G401.6 (cell line): Measurements from ENCODE around the gene LFNG.

Source experiments
- FAIRE-seq: peaks from 2 replicates; lab custom pipeline; 2012; peaks lifted over from hg19 to GRCh38; lab: Jason Lieb, UNC

The LFNG gene

DNA sequence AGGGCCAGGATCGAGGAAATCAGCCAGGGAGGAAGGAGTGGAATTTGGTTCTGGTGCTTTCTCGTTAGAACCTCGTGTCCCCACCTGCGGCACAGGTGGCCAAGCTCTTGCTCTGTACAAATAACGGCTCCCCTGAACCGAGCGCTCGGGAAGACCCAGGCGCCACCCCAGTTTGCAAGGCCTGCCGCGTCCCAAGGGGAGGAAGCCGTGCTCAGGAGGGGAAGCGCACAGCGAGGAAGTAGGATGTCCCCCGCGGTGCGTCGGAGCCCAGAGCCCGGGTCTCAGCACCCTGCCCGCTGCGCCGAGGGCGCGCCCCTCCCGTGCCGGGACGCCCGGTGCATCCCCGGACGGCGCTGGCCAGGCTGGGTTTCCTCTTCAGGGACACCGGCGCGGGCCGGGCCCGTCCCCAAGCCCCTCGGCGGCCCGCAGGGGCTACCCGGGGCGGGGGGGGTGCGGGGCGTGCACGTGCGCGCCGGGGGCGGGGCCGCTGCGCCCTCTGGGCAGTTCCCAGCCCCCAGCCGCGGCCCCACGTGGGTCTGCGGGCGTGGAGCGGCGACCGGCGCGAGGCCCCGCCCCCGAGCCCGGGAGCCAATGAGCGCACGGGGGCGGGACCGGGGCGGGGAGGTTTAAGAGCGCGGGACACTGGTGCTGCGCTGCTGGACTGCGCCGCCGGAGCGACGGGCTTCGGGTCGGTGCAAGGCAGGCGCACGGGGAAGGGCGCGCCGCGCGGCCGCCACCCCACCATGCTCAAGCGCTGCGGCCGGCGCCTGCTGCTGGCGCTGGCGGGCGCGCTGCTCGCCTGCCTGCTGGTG is at the start of gene LFNG:
Gene LFNG (plus strand): TSS at position 656 of the 812 bp plus-strand sequence. CDS start 88 bp downstream, at position 744.
- no peak for FAIRE-seq

- FAIRE-seq: no peak
These were observed 49.2 kb upstream of the LFNG start for GRCh38 chr7:2470204-2471021.

- no peak for FAIRE-seq
These were observed 48.6 kb upstream of the LFNG start for GRCh38 chr7:2471022-2471329.

DNA sequence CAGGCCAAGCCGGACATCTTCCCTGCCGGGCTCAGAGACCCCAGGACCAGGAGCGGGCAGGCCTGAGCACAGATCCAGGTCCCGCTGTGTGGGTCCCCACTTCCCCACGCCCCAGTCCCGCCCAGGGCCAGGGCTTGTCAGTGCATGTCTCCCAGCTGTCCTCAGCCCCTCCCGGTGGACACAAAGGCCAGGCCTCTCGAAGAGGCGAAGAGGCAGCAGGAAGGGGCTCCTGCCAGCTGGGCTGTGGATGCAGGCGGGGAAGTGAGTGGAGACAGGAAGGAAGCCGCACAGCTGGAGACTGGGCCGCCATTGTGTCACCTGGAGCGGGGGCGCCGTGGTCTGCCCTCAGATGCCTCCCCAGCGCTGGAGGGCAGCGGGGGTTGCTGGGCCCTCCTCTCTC is 48.2 kb upstream of the LFNG start:
- FAIRE-seq: no peak

DNA sequence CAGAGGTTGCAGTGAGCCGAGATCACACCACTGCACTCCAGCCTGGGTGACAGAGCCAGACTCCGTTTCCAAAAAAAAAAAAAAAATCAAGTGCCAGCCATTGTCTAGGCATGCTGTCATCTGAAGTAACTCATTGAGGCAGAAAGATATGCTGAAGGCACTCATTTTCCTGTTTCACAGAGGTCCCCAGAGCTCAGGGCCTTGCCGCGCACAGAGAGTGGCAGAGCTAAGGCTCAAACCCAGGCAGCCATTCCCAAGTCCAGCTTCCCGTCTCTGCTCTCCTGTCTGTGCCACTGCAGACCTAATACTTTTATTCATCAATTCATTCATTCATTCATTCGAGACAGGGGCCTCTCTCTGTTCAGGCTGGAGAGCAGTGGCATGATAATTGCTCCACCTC is 46.8 kb upstream of the LFNG start:
- no peak for FAIRE-seq

DNA sequence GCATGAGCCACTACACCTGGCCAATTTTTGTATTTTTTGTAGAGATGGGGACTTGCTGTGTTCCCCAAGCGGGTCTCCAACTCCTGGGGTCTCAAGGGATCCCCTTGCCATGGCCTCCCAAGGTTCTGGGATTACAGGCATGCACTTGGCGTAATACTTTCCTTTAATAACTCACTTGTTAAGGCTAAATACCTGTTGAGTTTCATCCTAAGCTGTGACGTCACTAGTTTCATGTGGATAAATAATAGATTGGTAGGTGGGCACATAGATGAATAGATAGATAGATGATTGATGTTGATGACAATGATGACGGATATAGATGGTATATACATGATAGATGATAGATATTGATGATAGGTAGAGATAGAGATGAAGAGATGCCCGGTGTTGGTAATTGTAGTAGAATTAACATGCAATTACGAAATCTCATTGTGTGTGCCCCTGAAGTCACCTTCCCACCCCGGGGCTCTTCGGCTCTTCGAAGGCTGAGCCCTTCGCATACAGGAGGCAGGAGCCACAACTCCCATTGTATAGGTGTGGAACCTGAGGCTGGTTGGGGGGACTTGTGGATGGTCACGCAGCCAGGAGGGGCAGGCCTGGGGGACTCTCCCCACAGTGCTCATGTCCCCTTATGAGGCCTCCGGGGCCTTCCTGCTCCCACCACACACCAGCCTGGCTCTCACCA is 45.9 kb upstream of the LFNG start:
- FAIRE-seq: no peak

- FAIRE-seq: no peak
These were observed 45.4 kb upstream of the LFNG start for GRCh38 chr7:2474224-2474623.

DNA sequence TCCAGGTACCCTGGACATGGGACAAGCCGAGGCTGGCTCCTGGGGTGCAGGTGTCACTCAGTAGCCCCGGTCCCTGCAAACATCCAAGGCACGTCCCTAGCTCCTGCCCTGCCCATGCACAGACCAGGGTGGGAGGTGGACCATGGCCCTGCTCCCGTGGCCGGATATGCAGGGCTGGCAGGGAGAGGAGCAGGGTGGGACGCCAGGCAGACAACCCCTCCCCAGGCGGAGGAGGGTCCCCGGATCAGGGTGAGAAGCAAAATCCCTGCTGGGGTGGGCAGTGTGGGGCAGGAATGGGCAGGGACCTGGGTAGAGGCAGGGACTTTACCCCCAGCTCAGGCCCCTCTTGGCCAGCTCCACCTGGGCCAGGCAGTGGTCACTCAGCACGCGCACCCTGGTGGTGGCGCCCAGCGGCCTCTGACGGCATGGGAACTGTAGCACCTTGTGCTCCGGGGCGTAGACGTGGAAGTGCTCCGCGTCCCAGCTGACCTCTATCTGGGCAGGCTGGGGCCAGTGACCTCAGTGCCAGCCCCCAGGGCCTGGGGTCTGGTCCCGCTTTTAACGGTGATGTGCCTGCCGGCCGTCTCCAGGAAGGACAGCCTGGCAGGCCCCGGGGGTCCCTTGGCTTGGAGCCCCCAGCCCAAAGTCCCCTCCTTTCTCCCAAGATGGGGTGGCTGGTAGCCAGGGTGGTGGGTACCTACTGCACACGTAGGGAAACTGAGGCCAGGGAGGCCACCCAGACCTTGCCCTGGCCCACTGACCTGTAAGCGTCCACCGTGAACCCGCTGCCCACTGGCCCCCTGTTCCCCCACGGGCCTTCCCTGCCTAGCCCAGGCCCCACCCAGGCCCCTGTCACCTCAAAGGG is 44.5 kb upstream of the LFNG start:
- no peak for FAIRE-seq

GRCh38 chr7:2475678-2476015 is 43.9 kb upstream of the LFNG start:
- FAIRE-seq: no peak

DNA sequence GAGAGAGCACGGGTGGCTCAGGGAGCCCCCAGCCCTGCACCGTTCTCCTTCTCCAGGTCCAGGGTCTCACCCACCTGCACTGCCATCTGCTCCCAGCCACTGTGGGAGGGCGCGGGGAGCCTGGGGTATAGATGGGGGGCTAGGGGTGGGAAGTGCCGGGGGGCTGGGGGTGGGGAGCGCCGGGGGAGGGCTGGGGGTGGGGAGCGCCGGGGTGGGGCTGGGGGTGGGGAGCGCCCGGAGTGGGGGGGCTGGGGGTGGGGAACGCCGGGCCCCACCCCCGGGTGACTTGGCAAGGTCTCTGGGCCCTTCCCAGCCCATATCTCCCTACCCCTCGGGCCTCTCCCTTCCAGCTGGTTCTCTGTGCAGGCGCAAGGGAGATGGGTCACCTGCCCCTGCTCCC is 43.3 kb upstream of the LFNG start, which contains the start of gene GRIFIN:
Gene GRIFIN (minus strand): TSS at position 101 of the 400 bp plus-strand sequence. CDS start 15 bp downstream, at position 86.
- FAIRE-seq: no peak

DNA sequence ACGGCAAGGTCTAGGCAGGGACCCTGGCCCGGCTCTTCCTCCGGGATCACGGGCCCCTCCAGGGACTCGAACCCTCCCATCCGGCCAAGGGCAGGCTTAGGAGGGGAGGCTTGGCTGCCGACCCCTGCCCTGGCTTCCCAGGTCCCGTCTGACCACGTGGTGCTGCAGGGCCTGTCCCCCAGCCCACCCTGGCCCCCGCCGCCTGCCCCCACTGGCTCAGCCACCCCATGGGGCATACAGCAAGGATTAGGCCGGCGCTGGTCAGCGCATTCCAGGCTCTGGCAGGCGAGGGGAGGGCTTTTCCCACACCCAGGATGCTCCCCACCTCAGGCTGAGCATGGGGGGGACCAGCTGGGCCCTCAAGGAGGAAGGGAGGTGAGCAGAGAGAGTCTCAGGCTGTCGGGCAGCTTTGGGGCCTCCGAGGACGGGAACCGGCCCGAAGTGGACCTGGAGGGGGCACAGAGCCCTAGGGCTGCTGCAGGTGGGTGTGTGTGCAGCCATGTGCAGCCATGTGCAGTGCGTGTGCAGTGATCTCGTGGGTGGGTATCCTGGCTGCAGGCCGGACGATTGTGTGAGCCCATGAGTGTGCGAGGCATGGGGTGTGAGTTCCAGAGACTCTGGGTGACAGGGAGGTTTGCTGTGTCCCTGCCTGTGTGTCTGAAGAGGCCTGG is 42.7 kb upstream of the LFNG start:
- no peak for FAIRE-seq

DNA sequence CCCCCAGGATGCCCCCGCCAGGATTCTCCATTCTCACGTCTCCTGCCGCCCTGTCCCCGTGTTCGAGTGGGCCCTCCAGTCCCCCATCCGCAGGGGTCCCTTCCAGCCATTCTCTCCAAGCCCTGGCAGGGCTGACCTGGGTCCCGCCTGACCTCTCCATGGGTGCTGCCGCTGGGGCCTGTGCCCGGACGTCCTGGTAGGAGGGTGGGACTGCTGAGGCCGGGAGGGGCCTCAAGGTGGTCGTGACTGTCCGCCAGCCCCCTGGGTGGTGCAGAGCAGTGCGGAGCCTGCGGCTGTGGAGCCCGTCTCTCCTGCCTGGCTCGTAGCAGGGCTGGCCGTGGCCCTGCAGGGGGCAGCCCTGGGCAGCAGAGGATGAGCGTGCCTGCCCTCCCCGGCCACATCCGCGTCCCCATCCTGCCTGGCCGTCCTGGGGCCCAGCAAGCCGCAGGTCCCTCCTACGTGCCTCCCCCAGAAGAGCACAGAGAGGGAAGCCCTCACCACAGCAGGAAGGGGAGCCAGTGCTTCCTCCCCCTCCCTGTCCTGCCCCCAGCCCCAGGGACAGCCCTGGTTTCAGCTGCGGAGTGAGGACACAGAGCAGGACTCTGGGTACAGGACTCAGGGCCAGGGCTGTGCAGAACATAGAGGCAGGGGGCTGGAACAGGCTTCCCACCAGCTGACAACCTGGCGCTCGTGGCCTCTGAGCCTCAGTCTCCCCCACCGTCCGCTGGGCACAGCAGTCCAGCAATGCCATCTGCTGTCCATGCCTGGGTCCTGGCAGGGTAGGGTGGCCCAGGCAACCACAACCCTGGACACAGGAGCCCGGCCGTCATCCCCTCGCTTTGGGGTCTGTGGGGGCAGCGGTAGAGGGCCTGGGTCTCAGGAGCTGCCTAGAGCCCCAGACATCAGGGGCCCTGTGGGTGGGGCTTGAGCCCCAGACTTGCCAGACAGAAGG is 41.9 kb upstream of the LFNG start:
- no peak for FAIRE-seq

GRCh38 chr7:2478399-2478785 is 41.2 kb upstream of the LFNG start:
- no peak for FAIRE-seq

DNA sequence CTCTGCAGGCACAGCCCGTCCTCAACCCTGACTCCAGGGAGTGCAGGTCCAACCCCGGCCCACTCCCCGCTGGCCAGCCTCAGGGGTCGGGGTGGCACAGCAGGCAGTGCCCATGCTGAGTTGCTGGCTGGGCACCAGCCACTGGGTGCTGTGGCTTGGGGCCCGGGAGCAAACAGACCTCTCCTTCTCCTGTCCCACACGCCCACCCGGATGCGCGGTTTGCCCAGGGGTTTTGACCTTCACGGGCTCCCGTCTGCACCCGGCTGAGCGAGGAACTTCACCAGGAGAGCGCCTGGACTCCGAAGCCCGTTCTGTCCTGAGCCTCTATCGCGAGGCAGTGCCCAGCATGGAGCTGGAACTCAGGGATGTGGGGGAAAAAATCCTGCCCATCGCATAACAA is 40.8 kb upstream of the LFNG start:
- no peak for FAIRE-seq

GRCh38 chr7:2479276-2480069 is 40.1 kb upstream of the LFNG start:
- no peak for FAIRE-seq

DNA sequence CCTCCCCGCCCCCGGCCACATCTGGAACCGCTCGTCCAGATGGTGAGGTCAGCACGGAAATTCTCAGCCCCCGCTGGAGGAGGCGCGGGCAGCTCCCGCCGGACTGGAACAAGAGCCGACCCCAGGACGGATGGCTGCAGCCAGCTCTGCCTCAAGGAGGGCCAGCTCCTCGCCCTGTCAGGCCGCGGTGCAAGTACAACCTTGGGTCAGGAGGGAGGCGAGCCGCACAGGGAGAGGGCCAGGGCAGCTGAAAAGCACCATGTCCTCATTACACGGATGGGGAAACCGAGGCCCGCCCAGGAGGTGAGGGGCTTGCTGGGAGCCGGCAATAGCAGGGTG is 39.5 kb upstream of the LFNG start:
- no peak for FAIRE-seq

DNA sequence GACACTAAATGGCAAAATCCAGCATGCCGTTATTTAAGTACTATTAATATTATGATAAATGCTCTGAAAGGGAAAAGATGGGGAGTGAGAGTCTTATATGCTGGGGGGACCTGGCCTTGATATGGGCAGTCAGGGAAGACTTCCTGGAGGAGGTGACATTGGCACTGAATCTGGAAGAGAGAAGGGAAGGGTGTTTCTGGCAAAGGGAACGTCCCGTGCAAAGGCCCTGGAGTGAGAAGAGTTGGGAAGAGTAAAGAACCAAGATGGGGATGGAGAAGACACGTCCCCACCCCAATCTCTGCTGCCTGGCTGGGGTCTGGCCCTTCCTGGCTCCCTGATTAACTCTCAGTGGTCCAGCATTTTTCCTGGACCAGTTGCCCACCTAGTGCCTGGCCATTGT is 38.4 kb upstream of the LFNG start:
- FAIRE-seq: no peak

DNA sequence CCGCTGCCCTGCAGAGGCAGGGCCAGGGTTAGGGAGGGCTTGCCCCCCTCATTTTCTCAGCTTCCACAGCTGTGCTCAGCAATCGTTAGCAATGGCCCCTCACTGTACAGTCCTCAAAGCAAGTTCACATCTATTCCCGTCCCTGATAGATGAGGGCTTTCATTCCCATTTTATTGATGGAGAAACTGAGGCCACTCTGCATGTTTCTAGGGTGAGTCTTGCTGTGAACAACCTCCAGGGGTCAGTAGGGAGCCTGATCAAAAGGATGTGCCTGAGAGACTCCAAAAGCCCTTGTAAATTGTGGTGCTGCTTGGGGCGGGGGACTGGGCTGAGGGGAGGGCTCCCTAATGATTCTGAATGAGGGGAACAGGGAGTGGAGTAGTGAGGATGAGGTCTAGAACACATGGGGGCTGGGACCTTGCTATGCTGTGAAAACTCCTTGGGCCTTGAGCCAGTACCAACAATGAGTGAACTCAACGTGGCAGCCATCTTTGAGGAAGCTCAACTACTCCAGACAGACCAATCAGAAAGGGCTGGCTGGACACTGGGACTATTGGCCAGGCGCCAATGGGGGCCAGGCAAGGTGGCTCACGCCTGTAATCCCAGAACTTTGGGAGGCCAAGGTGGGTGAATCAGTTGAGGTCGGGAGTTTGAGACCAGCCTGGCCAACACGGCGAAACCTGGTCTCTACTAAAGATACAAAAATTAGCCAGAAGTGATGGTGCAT is 36.7 kb upstream of the LFNG start:
- FAIRE-seq: no peak

DNA sequence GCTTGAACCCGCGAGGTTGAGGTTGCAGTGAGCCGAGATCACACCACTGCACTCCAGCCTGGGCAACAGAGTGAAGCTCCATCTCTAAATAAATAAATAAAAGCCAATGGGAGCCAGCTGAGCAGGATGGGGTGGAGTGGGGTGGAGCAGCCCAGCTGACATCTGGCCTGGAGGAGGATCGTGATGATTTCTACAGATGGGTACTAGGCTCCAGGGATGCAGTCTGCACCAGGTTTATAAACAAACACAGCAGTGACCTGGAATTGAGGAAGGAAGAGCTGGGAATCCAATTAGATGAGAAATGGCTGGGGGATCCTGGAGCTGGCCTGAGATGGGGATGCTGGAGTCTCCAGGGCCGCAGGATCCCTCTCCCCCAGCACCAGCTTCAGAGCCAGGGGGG is 36.1 kb upstream of the LFNG start:
- FAIRE-seq: no peak
